ENCODE results near the gene NEIL1. TPM values are rescaled to one million over a fixed set of nuclear protein-coding genes. Genes with fewer than 3 reads are reported as not detected.
"Not testable (repeated sequence)": the region's sequence is repeated elsewhere in the genome, so short reads cannot be mapped to it uniquely, and the experiment has no call there.

Gene NEIL1
- total RNA-seq, 6 donors from 2014 or later = 41.8 to 272 (median 52.2) TPM

- WGBS, 2 donors = 0% methylated on average over 4 to 29 of the region's 45 CpGs
- Histone ChIP-seq H3K27ac (peak overlapping the region; percentile 73 to 87 (median 81)), H3K27me3 (no peaks in the 10 kb centered on the region), H3K4me1 (peaks cover 17 to 34% (median 22%) of the 10 kb centered on the region in 4 donors), H3K36me3 (no peaks in the 10 kb centered on the region), H3K9me3 (no peaks in the 10 kb centered on the region), H3K4me3 (peak overlapping the region; percentile 62 to 94 (median 92))
- peak in 1 of 2 donors; percentile 87 for DNase-seq
- TF ChIP-seq POLR2AphosphoS5 (IDR thresholded peaks at IDR 0.05) (no peak), POLR2A (IDR thresholded peaks at IDR 0.05) (no peak), EP300 (IDR thresholded peaks at IDR 0.05) (no peak)
- TF ChIP-seq, protein P1, sequence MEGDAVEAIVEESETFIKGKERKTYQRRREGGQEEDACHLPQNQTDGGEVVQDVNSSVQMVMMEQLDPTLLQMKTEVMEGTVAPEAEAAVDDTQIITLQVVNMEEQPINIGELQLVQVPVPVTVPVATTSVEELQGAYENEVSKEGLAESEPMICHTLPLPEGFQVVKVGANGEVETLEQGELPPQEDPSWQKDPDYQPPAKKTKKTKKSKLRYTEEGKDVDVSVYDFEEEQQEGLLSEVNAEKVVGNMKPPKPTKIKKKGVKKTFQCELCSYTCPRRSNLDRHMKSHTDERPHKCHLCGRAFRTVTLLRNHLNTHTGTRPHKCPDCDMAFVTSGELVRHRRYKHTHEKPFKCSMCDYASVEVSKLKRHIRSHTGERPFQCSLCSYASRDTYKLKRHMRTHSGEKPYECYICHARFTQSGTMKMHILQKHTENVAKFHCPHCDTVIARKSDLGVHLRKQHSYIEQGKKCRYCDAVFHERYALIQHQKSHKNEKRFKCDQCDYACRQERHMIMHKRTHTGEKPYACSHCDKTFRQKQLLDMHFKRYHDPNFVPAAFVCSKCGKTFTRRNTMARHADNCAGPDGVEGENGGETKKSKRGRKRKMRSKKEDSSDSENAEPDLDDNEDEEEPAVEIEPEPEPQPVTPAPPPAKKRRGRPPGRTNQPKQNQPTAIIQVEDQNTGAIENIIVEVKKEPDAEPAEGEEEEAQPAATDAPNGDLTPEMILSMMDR (IDR thresholded peaks at IDR 0.05) = no peak
- ATAC-seq (ENCODE audit: low FRiP score in 2 of 2) = peak; percentile 53 to 58
These were observed 1.3 kb downstream of the NEIL1 start for GRCh38 chr15:75348034-75348561.

DNA sequence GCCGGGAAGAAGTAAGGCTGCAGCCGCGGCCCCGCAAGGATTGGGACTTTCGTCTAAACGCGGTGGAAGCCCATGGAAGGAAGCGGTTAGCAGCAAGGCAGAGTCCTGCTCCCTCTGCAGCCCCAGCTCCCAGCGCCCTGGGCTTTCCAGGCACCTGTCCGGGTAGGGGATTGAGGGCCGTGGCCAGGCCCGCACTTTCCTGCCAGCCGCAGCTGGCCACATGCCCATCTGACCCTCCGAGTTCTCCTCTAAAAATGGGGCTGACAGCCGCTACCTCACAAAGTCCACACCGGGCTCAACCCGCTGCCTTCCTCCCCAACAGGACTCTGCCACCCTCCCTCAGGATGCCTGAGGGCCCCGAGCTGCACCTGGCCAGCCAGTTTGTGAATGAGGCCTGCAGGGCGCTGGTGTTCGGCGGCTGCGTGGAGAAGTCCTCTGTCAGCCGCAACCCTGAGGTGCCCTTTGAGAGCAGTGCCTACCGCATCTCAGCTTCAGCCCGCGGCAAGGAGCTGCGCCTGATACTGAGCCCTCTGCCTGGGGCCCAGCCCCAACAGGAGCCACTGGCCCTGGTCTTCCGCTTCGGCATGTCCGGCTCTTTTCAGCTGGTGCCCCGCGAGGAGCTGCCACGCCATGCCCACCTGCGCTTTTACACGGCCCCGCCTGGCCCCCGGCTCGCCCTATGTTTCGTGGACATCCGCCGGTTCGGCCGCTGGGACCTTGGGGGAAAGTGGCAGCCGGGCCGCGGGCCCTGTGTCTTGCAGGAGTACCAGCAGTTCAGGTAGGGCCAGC is 1.9 kb downstream of the NEIL1 start:
- TF ChIP-seq POLR2A (IDR thresholded peaks at IDR 0.05) = no peak
- TF ChIP-seq EP300 (IDR thresholded peaks at IDR 0.05) = no peak
- TF ChIP-seq POLR2AphosphoS5 (IDR thresholded peaks at IDR 0.05) = no peak
- TF ChIP-seq, protein P1 (IDR thresholded peaks at IDR 0.05) = no peak
- 48 to 64% methylated on average over 19 to 31 of the region's 46 CpGs for WGBS, 2 donors
- Histone ChIP-seq H3K4me3 (peak overlapping the region; percentile 62 to 94 (median 92)), H3K27me3 (no peaks in the 10 kb centered on the region), H3K36me3 (peaks cover 0 to 3% (median under 1%) of the 10 kb centered on the region in 4 donors), H3K9me3 (no peaks in the 10 kb centered on the region), H3K4me1 (peaks cover 15 to 32% (median 22%) of the 10 kb centered on the region in 4 donors), H3K27ac (peak overlapping the region; percentile 73 to 87 (median 81))
- ATAC-seq (ENCODE audit: low FRiP score in 2 of 2) (peak in 1 of 2 donors; percentile 8), DNase-seq (peak in 1 of 2 donors; percentile 86)

- H3K36me3 ChIP-seq; H3K4me3 ChIP-seq; ATAC-seq (ENCODE audit: low FRiP score in 2 of 2); H3K27me3 ChIP-seq; H3K9me3 ChIP-seq; DNase-seq: not testable (repeated sequence)
- peak overlapping the region in 1 of 4 donors; percentile 87 for H3K27ac ChIP-seq
- peaks cover 11 to 30% (median 22%) of the 10 kb centered on the region in 4 donors for H3K4me1 ChIP-seq
- WGBS, 2 donors = 86 to 96% methylated on average over 6 to 8 of the region's 8 CpGs
These were observed 2.5 kb downstream of the NEIL1 start for GRCh38 chr15:75349351-75349669.

DNA sequence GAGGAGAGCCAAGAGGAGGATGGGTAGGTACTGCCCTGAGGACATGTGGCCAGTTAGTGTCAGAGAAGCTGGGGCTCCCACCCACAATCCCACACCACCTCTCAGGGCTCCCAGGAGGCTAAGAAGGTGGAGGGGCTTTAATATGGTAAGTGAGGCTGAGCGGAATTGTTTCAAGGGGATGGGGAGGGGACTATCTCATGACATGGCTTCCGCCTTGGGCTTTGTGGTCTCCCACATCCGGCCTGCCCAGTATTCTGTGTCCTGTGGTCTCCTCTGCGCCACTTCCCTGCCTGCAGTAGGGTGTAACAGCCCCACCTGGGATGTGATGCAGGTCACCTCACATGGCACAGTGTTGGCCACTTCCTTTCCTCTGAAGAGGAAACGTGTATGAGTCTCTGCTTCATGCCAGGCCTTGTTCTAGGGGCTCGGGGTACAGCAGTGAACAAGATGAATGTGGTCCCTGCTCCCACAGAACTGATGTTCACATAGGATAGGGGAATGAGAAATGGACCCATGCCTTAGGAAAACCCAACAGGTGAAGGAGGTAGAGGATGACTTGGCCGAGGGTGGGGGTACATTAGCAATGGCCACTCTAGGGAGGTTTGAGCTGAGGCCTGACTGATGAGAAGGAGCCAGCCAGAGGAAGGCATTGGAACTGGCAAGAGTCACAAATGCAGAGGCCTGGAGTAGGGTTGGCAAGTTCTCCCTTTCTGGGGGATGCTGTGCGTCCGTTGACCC is 3.2 kb downstream of the NEIL1 start:
- H3K36me3 ChIP-seq = peaks cover 0 to 14% (median 8%) of the 10 kb centered on the region in 4 donors
- no peaks in the 10 kb centered on the region for H3K9me3 ChIP-seq
- peaks cover 11 to 30% (median 22%) of the 10 kb centered on the region in 4 donors for H3K4me1 ChIP-seq
- ATAC-seq (ENCODE audit: low FRiP score in 2 of 2) (no peak), DNase-seq (peak in 1 of 2 donors; percentile 71)
- no peak overlapping the region for H3K4me3 ChIP-seq
- TF ChIP-seq, protein P1 (IDR thresholded peaks at IDR 0.05) = no peak
- peak in 1 of 2 donors; percentile 60 for TF ChIP-seq POLR2AphosphoS5 (IDR thresholded peaks at IDR 0.05)
- 64 to 69% methylated on average over 4 to 9 of the region's 9 CpGs for WGBS, 2 donors
- no peaks in the 10 kb centered on the region for H3K27me3 ChIP-seq
- H3K27ac ChIP-seq = peak overlapping the region in 2 of 4 donors; percentile 34 to 87
